HG03354 (cell line): ENCODE data around the gene TCAP.

Experiments used
- ATAC-seq: cut with Tn5 transposase; IDR thresholded peaks from one replicate; pipeline ENCODE4 v1.9.1; 2021; ENCODE audit warnings: mild to moderate bottlenecking; ENCODE audit not compliant: unreplicated experiment, poor library complexity, severe bottlenecking

TCAP gene

GRCh38 chr17:39663688-39664580, 1.2 kb upstream of the TCAP start:
- ATAC-seq = no peak

GRCh38 chr17:39665642-39666224, 584 bp downstream of the TCAP start:
- no peak for ATAC-seq

- ATAC-seq = no peak
Measured at GRCh38 chr17:39666231-39666600, 1.1 kb downstream of the TCAP start.

- no peak for ATAC-seq
Measured at GRCh38 chr17:39666601-39667261, 1.6 kb downstream of the TCAP start.

GRCh38 chr17:39667262-39667944, 2.3 kb downstream of the TCAP start:
- ATAC-seq = no peak

- ATAC-seq = no peak
Measured at GRCh38 chr17:39667945-39668924, 3.1 kb downstream of the TCAP start, which contains the start of gene PNMT. Gene PNMT (plus strand): TSS chr17:39668453. CDS start chr17:39668476, 23 bp downstream.

- no peak for ATAC-seq
Measured at GRCh38 chr17:39669897-39670735, 5.0 kb downstream of the TCAP start.

- ATAC-seq = no peak
Measured at GRCh38 chr17:39670746-39671145, 5.6 kb downstream of the TCAP start.

- ATAC-seq = no peak
Measured at GRCh38 chr17:39671651-39672521, 6.7 kb downstream of the TCAP start.

GRCh38 chr17:39672522-39673334, 7.6 kb downstream of the TCAP start:
- ATAC-seq = no peak

GRCh38 chr17:39673335-39674081, 8.4 kb downstream of the TCAP start:
- no peak for ATAC-seq

GRCh38 chr17:39674179-39674578, 9.0 kb downstream of the TCAP start:
- no peak for ATAC-seq

- no peak for ATAC-seq
Measured at GRCh38 chr17:39674702-39675389, 9.7 kb downstream of the TCAP start.

- no peak for ATAC-seq
Measured at GRCh38 chr17:39675390-39676082, 10.4 kb downstream of the TCAP start.
